Endothelial cell of umbilical vein (primary cell): ENCODE measurements around the gene YTHDF1.

ENCODE experiments used
- EZH2 ChIP-seq: IDR thresholded peaks from 2 replicates; pipeline ENCODE4 v1.6.1; 2012; ENCODE audit warnings: borderline replicate concordance, low read depth, mild to moderate bottlenecking, moderate library complexity, low read length, inconsistent platforms; ENCODE audit not compliant: severe bottlenecking
- TF ChIP-seq, protein P1 (sequence below), 2 donors: IDR thresholded peaks; 1 replicate in 1 of 2; 2 replicates in 1 of 2; pipeline ENCODE4 v1.5.1; 2011; ENCODE audit warnings: low read length in 2 of 2, mild to moderate bottlenecking in 2 of 2, moderate library complexity in 2 of 2, control low read depth in 1 of 2, inconsistent platforms in 1 of 2, low read depth in 1 of 2; ENCODE audit not compliant: insufficient read depth in 1 of 2; ENCODE audit errors: extremely low read depth in 1 of 2

GRCh38 chr20:63163596-63164483 is 52.1 kb downstream of the YTHDF1 start:
- TF ChIP-seq, protein P1, sequence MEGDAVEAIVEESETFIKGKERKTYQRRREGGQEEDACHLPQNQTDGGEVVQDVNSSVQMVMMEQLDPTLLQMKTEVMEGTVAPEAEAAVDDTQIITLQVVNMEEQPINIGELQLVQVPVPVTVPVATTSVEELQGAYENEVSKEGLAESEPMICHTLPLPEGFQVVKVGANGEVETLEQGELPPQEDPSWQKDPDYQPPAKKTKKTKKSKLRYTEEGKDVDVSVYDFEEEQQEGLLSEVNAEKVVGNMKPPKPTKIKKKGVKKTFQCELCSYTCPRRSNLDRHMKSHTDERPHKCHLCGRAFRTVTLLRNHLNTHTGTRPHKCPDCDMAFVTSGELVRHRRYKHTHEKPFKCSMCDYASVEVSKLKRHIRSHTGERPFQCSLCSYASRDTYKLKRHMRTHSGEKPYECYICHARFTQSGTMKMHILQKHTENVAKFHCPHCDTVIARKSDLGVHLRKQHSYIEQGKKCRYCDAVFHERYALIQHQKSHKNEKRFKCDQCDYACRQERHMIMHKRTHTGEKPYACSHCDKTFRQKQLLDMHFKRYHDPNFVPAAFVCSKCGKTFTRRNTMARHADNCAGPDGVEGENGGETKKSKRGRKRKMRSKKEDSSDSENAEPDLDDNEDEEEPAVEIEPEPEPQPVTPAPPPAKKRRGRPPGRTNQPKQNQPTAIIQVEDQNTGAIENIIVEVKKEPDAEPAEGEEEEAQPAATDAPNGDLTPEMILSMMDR (IDR thresholded peaks at IDR 0.05; ENCODE audit: extremely low read depth in 1 of 2, insufficient read depth in 1 of 2, low read depth in 1 of 2, low read length in 2 of 2), result no peak
- no peak for TF ChIP-seq EZH2
